ENCODE results near the gene MAEA.
A peak's percentile ranks its signal among the peaks of the same experiment; 100 is the strongest.

Gene MAEA

GRCh38 chr4:1289207-1290164, at the start of gene MAEA:
TSS of gene MAEA (plus strand) at chr4:1289891. CDS start at chr4:1289914, 23 bp downstream.
- peak; percentile 98 for DNase-seq

GRCh38 chr4:1239950-1240307, 49.8 kb upstream of the MAEA start:
- no peak for DNase-seq

GRCh38 chr4:1240721-1241465, 48.8 kb upstream of the MAEA start:
- no peak for DNase-seq

GRCh38 chr4:1241466-1241935, 48.2 kb upstream of the MAEA start:
- no peak for DNase-seq

- no peak for DNase-seq
Measured at GRCh38 chr4:1241936-1242505, 47.7 kb upstream of the MAEA start.

GRCh38 chr4:1242506-1243450, 46.9 kb upstream of the MAEA start:
- DNase-seq = no peak

- no peak for DNase-seq
Measured at GRCh38 chr4:1243451-1244080, 46.1 kb upstream of the MAEA start.

- no peak for DNase-seq
Measured at GRCh38 chr4:1244081-1244977, 45.4 kb upstream of the MAEA start.

GRCh38 chr4:1244978-1245471, 44.7 kb upstream of the MAEA start:
- DNase-seq = no peak

- DNase-seq = no peak
Measured at GRCh38 chr4:1245481-1246051, 44.1 kb upstream of the MAEA start.

GRCh38 chr4:1246111-1246881, 43.4 kb upstream of the MAEA start:
- DNase-seq = no peak

GRCh38 chr4:1246901-1247863, 42.5 kb upstream of the MAEA start:
- DNase-seq = peak; percentile 69

- no peak for DNase-seq
Measured at GRCh38 chr4:1247864-1248244, 41.8 kb upstream of the MAEA start.

GRCh38 chr4:1248245-1249147, 41.2 kb upstream of the MAEA start, which contains the start of gene CTBP1:
TSS of gene CTBP1 (minus strand) at chr4:1249130. CDS start at chr4:1241331, 7,799 bp downstream.
- peak; percentile 96 for DNase-seq

- peak; percentile 91 for DNase-seq
Measured at GRCh38 chr4:1249148-1249730, 40.5 kb upstream of the MAEA start.

GRCh38 chr4:1249731-1250526, 39.8 kb upstream of the MAEA start:
- no peak for DNase-seq
